CD14-positive monocyte (primary cell): ENCODE measurements around the gene DBX1. TPM values are rescaled to one million over a fixed set of nuclear protein-coding genes. Genes with fewer than 3 reads are reported as not detected.

Experiments
- DNase-seq, 3 donors: peaks; one replicate each; pipeline ENCODE4 v3.0.0-alpha.2; 2011 to 2022
- H2AFZ ChIP-seq: 2 replicates; pipeline ENCODE4 v1.6.0; 2012; ENCODE audit warnings: mild to moderate bottlenecking, low read depth, low read length, inconsistent platforms; ENCODE audit not compliant: insufficient read depth, poor library complexity, severe bottlenecking
- H3K27ac ChIP-seq, 2 donors: 1 replicate in 1 of 2; 2 replicates in 1 of 2; pipeline ENCODE4 v1.5.1; 2012 to 2013; ENCODE audit warnings: low read length in 2 of 2, control low read depth in 1 of 2, inconsistent platforms in 1 of 2, low read depth in 1 of 2, mild to moderate bottlenecking in 1 of 2
- H3K27me3 ChIP-seq, 2 donors: one replicate each; pipeline versions ENCODE4 v1.6.0 to v1.6.1; 2011 to 2013; ENCODE audit warnings: low read length in 2 of 2; ENCODE audit not compliant: control insufficient read depth in 2 of 2, insufficient read depth in 2 of 2
- H3K36me3 ChIP-seq, 2 donors: replicated peaks in 1 of 2; 1 replicate in 1 of 2; 2 replicates in 1 of 2; pipeline versions ENCODE4 v1.5.1 to v1.6.1; 2012 to 2013; ENCODE audit warnings: low read length in 2 of 2, control low read depth in 1 of 2, inconsistent platforms in 1 of 2, mild to moderate bottlenecking in 1 of 2; ENCODE audit not compliant: insufficient read depth in 2 of 2, control insufficient read depth in 1 of 2
- H3K4me1 ChIP-seq, 2 donors: 1 replicate in 1 of 2; 2 replicates in 1 of 2; pipeline versions ENCODE4 v1.5.1 to v1.6.1; 2012 to 2013; ENCODE audit warnings: low read length in 2 of 2, control low read depth in 1 of 2, inconsistent platforms in 1 of 2, mild to moderate bottlenecking in 1 of 2, moderate library complexity in 1 of 2; ENCODE audit not compliant: insufficient read depth in 2 of 2, control insufficient read depth in 1 of 2
- H3K4me2 ChIP-seq: replicated peaks from 2 replicates; pipeline ENCODE3; 2012; ENCODE audit warnings: low read length, moderate library complexity, mild to moderate bottlenecking; ENCODE audit not compliant: poor library complexity, severe bottlenecking; ENCODE audit errors: extremely low read depth
- H3K4me3 ChIP-seq, 3 experiments: fragments of 200-600 bp in 1 of 3; sonication (generic) in 1 of 3; replicated peaks in 1 of 3; 1 replicate in 2 of 3; 2 replicates in 1 of 3; pipeline ENCODE4 v1.5.1; 2011 to 2013; ENCODE audit warnings: low read length in 3 of 3, mild to moderate bottlenecking in 3 of 3, control low read depth in 2 of 3, low read depth in 2 of 3, inconsistent platforms in 1 of 3, moderate library complexity in 1 of 3
- H3K79me2 ChIP-seq: 2 replicates; pipeline ENCODE4 v1.6.0; 2012; ENCODE audit warnings: mild to moderate bottlenecking, control low read depth, inconsistent platforms, low read length, moderate library complexity; ENCODE audit not compliant: insufficient read depth
- H3K9ac ChIP-seq: 2 replicates; pipeline ENCODE4 v1.6.0; 2017; ENCODE audit warnings: low read length, mild to moderate bottlenecking; ENCODE audit not compliant: insufficient read depth, poor library complexity, severe bottlenecking
- H3K9me3 ChIP-seq, 2 donors: replicated peaks in 1 of 2; 1 replicate in 1 of 2; 2 replicates in 1 of 2; pipeline versions ENCODE4 v1.5.1 to v1.6.1; 2012 to 2013; ENCODE audit warnings: low read length in 2 of 2, control low read depth in 1 of 2; ENCODE audit not compliant: control insufficient read depth in 1 of 2, insufficient read depth in 1 of 2
- H4K20me1 ChIP-seq: 2 replicates; pipeline ENCODE4 v1.6.0; 2012; ENCODE audit warnings: mild to moderate bottlenecking, low read length, control low read depth, moderate library complexity; ENCODE audit not compliant: insufficient read depth
- H3K27ac Mint-ChIP-seq, 7 donors: one replicate each; pipeline ENCODE4 v1.8.0; 2020; ENCODE audit warnings: mild to moderate bottlenecking in 7 of 7, mixed read lengths in 7 of 7, moderate library complexity in 6 of 7, inconsistent platforms in 2 of 7
- H3K27me3 Mint-ChIP-seq, 3 donors: one replicate each; pipeline ENCODE4 v1.8.0; 2021 to 2022; ENCODE audit warnings: low read depth in 3 of 3, mild to moderate bottlenecking in 3 of 3, mixed read lengths in 3 of 3, moderate library complexity in 3 of 3, inconsistent platforms in 1 of 3
- H3K36me3 Mint-ChIP-seq, 2 donors: one replicate each; pipeline ENCODE4 v1.8.0; 2020; ENCODE audit warnings: mixed read lengths in 2 of 2, inconsistent platforms in 1 of 2, mild to moderate bottlenecking in 1 of 2
- H3K4me1 Mint-ChIP-seq: one replicate; pipeline ENCODE4 v1.8.0; 2020; ENCODE audit warnings: mild to moderate bottlenecking, mixed read lengths
- H3K4me3 Mint-ChIP-seq, 2 donors: one replicate each; pipeline ENCODE4 v1.8.0; 2020; ENCODE audit warnings: mild to moderate bottlenecking in 2 of 2, mixed read lengths in 2 of 2, moderate library complexity in 1 of 2
- H3K9me3 Mint-ChIP-seq, 7 donors: one replicate each; pipeline ENCODE4 v1.8.0; 2020 to 2022; ENCODE audit warnings: mixed read lengths in 7 of 7, mild to moderate bottlenecking in 6 of 7, moderate library complexity in 6 of 7, inconsistent platforms in 2 of 7
- WGBS: methylation state at CpG from one replicate; pipeline ENCODE4 v1.1.5; 2013; ENCODE audit warnings: missing lambda C conversion rate; ENCODE audit not compliant: insufficient coverage; 5-methylcytosine and 5-hydroxymethylcytosine counted together
- intact Hi-C, 2 donors: fragments of 100-400 bp; cut with micrococcal nuclease; formaldehyde crosslinking; loops; one replicate each; pipeline versions ENCODE4 v1.15.0 to v1.15.1; 2023
- polyA plus RNA-seq, 3 donors: library from polyadenylated mRNA; depleted of rRNA in 1 of 3; unstranded in 2 of 3; stranded (reverse) in 1 of 3; fragments of 300-500 nt in 2 of 3; fragments of >200 nt in 1 of 3; fragmentation: Illumina TruSeq in 2 of 3; gene quantifications; 1 replicate in 2 of 3; 2 replicates in 1 of 3; pipeline ENCODE4 v1.2.3, GENCODE V29; 2012 to 2021
- TF ChIP-seq, protein P1 (sequence below): fragments of 200-600 bp; IDR thresholded peaks from one replicate; pipeline ENCODE4 v1.8.0; 2022; ENCODE audit warnings: antibody characterized with exemption, mild to moderate bottlenecking

Gene DBX1
- polyA plus RNA-seq, 3 donors: not detected

DNA sequence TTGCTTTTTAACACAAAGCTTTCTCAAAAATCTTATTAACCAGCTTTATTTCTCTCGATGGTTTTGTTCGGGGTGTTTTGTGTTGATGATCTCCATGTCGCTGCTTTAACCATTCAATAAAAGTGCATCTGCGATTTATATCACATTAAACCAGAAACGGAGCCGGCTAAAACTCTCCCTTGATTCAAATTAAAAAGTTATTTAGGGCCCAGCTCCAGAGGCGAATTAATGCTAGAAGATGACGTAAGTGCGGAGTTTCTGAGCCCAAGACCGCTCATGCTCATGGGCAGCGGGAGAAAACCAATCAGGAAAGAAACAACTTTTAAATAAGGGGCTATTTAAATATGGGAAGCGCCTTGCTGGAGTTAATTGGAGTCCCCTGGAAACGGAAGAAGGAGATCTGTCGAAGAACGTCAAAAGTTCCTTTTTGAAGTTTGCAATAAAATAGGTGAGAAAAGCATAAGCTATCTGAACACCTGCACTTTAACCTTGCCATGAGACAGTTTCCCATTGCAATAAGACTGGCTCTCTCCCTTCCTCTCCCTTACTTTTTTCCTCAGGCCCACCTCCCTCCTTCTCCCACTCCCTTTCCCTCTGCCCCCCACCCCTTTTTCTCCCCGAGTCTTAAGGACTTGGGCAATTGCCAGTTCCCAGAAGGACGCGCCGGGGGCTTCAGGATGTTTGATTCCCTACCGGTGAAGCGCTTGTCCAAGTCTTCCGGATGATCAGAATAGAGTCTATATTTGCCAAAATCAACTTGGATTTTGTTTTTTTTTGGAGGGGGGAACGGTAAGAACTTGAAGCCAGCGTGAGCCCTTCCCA lies 1.9 kb upstream of the DBX1 start:
- no peak overlapping the region for H3K27ac ChIP-seq
- no peak overlapping the region for H3K9ac ChIP-seq
- Mint-ChIP-seq H3K36me3 (peaks cover 0 to 3% of the 10 kb centered on the region in 2 donors), H3K4me3 (peak overlapping the region in 1 of 2 donors; percentile 77), H3K27me3 (peaks cover 89 to 99% (median 97%) of the 10 kb centered on the region in 3 donors), H3K27ac (no peak overlapping the region), H3K9me3 (peaks cover 0 to 37% (median 21%) of the 10 kb centered on the region in 7 donors), H3K4me1 (peaks cover 7% of the 10 kb centered on the region)
- TF ChIP-seq, protein P1, sequence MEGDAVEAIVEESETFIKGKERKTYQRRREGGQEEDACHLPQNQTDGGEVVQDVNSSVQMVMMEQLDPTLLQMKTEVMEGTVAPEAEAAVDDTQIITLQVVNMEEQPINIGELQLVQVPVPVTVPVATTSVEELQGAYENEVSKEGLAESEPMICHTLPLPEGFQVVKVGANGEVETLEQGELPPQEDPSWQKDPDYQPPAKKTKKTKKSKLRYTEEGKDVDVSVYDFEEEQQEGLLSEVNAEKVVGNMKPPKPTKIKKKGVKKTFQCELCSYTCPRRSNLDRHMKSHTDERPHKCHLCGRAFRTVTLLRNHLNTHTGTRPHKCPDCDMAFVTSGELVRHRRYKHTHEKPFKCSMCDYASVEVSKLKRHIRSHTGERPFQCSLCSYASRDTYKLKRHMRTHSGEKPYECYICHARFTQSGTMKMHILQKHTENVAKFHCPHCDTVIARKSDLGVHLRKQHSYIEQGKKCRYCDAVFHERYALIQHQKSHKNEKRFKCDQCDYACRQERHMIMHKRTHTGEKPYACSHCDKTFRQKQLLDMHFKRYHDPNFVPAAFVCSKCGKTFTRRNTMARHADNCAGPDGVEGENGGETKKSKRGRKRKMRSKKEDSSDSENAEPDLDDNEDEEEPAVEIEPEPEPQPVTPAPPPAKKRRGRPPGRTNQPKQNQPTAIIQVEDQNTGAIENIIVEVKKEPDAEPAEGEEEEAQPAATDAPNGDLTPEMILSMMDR: no peak
- no peak overlapping the region for H2AFZ ChIP-seq
- intact Hi-C loops: no loop called here
- WGBS: 6% methylated on average over 15 of the region's 24 CpGs
- H3K9me3 ChIP-seq: peaks cover 2 to 64% of the 10 kb centered on the region in 2 donors
- DNase-seq: no peak
- H3K79me2 ChIP-seq: no peaks in the 10 kb centered on the region
- no peaks in the 10 kb centered on the region for H3K36me3 ChIP-seq
- H4K20me1 ChIP-seq: no peaks in the 10 kb centered on the region
- H3K4me2 ChIP-seq: no peak overlapping the region
- H3K4me3 ChIP-seq: no peak overlapping the region
- H3K4me1 ChIP-seq: no peaks in the 10 kb centered on the region
- H3K27me3 ChIP-seq: peaks cover 83 to 98% of the 10 kb centered on the region in 2 donors

DNA sequence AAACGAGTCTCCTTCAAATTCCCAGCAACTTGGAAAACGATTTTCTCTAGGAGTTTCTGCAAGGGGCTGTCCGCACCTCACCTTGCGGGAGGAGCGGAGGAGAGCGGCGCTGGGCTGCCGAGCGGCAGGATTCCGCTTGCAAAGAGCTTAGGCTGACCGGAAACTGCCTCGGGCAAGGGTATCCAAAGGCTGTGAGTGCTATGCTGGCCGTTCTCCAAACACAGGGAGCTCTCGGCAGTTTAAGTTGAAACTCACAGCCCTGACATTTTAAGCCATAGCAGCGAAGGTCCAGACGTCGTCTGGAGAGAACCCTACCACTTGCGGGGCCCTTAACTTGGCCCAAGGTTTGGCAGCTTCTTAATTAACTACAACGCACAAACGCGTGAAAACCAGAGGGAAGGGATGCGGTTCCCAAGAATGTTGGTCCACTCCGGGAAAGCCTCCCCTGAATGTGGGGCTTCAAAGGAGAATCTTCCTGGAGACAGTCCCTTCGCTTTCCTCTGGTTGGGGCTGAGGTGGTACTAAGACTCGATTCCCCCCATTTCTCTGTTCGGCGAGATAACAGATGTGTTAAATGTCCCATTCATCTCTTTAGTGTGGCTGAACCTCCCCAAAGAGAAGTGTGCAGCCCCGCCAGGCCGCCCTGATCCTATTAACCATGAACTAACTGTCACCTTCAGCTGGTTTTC lies 1.1 kb upstream of the DBX1 start:
- Mint-ChIP-seq H3K4me3 (peak overlapping the region in 1 of 2 donors; percentile 77), H3K9me3 (peaks cover 0 to 37% (median 23%) of the 10 kb centered on the region in 7 donors), H3K27me3 (peaks cover 94 to 100% (median 98%) of the 10 kb centered on the region in 3 donors), H3K4me1 (peaks cover 10% of the 10 kb centered on the region), H3K27ac (no peak overlapping the region), H3K36me3 (peaks cover 0 to 4% of the 10 kb centered on the region in 2 donors)
- H4K20me1 ChIP-seq: no peaks in the 10 kb centered on the region
- H2AFZ ChIP-seq: no peak overlapping the region
- peaks cover 2 to 71% of the 10 kb centered on the region in 2 donors for H3K9me3 ChIP-seq
- H3K9ac ChIP-seq: no peak overlapping the region
- H3K79me2 ChIP-seq: no peaks in the 10 kb centered on the region
- intact Hi-C loops: no loop called here
- H3K4me2 ChIP-seq: no peak overlapping the region
- H3K27ac ChIP-seq: no peak overlapping the region
- H3K4me3 ChIP-seq: no peak overlapping the region
- 8% methylated on average over 17 of the region's 29 CpGs for WGBS
- TF ChIP-seq, protein P1: no peak
- no peaks in the 10 kb centered on the region for H3K36me3 ChIP-seq
- H3K27me3 ChIP-seq: peaks cover 84 to 100% of the 10 kb centered on the region in 2 donors
- H3K4me1 ChIP-seq: peaks cover 3 to 4% of the 10 kb centered on the region in 2 donors
- no peak for DNase-seq
